Ovary (tissue), 9 donors: ENCODE measurements around the gene GJA8. TPM values are rescaled to one million over a fixed set of nuclear protein-coding genes. Genes with fewer than 3 reads are reported as not detected.

Experiments used
- polyA plus RNA-seq, 2 donors: library from polyadenylated mRNA; stranded (reverse); fragments of 200-250 nt in 1 of 2; fragments of 350-450 nt in 1 of 2; fragmentation: Illumina TruSeq in 1 of 2; extraction: RNeasy Lipid Tissue Mini Kit (QIAGEN cat#74804) in 1 of 2; gene quantifications; one replicate each; pipeline ENCODE4 v1.2.3, GENCODE V29; 2013 to 2014
- total RNA-seq, 7 donors: library from RNA; depleted of rRNA in 2 of 7; stranded (reverse); fragments of >200 nt in 2 of 7; fragmentation: NEBNext Ultra II Directional in 3 of 7; extraction: Animal tissue kit (Norgen Biotek cat#: 25700) in 3 of 7; gene quantifications; one replicate each; pipeline versions ENCODE4 v1.1.0 to v1.2.4, GENCODE V29; 2016 to 2023
- donor health status: DM: no; HTN: no; CAD: no; lungs with moderate emphysema.
- donor health status: DM: no; HTN: no; CAD: no.
- donor health status: Bipolar disorder and iron deficiency.
- donor health status: DM: yes; HTN: yes; CAD: no.
- donor health status: DM: no; HTN: no; CAD: no.
- donor health status: DM: yes; HTN: yes; CAD: no.

Gene GJA8
- total and polyA plus RNA-seq, 9 donors: not detected

Other genes with a start within 250 kb of the GJA8 start
- gene ACP6, start 232.3 kb upstream of the GJA8 start, total RNA-seq: 10 to 100 TPM; 14.5 to 23.8 (median 17.8) TPM
- gene ACP6, start 232.3 kb upstream of the GJA8 start, polyA plus RNA-seq: 10 to 100 TPM in 1 of 2 donors, 1 to 10 TPM in 1; 8.0 to 28.1 TPM
- 10 to 100 TPM in 1 of 7 donors, 1 to 10 TPM in 6; 1.4 to 16.2 (median 5.4) TPM for gene GJA5, start 142.2 kb upstream of the GJA8 start, total RNA-seq
- 10 to 100 TPM; 10.6 to 27.5 TPM for gene GJA5, start 142.2 kb upstream of the GJA8 start, polyA plus RNA-seq
- gene GPR89B, start 25.6 kb downstream of the GJA8 start, total RNA-seq: 10 to 100 TPM in 5 of 7 donors, 1 to 10 TPM in 2; 7.5 to 17.6 (median 13.7) TPM
- 10 to 100 TPM; 10.4 to 16.9 TPM for gene GPR89B, start 25.6 kb downstream of the GJA8 start, polyA plus RNA-seq
- 10 to 100 TPM in 4 of 7 donors, 1 to 10 TPM in 3; 7.1 to 16.3 (median 11.7) TPM for gene NBPF11, start 249.5 kb downstream of the GJA8 start, total RNA-seq
- gene NBPF11, start 249.5 kb downstream of the GJA8 start, polyA plus RNA-seq: 10 to 100 TPM in 1 of 2 donors, 1 to 10 TPM in 1; 10.0 to 13.5 TPM